Measurements from ENCODE around the gene TTC23. TPM values are rescaled to one million over a fixed set of nuclear protein-coding genes. Genes with fewer than 3 reads are reported as not detected.

The TTC23 gene
- total RNA-seq, 1 donor, result 21.7 TPM

DNA sequence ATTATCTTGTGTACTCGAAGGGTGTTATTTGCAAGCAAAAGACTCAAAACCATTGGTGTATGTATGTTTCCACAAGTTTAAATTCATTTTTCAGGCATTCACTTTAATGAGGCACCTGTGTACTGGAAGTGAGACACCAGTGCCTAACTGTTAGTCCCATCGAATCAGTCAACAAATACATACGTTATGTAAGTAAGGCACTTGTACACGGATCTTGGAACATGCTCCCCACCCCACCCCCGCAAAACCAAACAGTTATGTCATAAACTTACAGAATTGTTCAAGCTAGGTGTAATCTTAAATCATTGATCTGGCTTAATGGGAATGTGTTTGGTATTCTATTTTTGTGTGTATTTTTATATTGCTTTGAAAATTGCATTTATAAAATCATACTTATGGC, 19.1 kb upstream of the TTC23 start:
- Histone ChIP-seq H3K36me3 (ENCODE audit: insufficient read depth, low read length) (no peaks in the 10 kb centered on the region), H3K9me3 (ENCODE audit: low read depth, low read length) (no peaks in the 10 kb centered on the region), H3K4me3 (ENCODE audit: insufficient read depth, low read length) (no peak overlapping the region), H4K20me1 (ENCODE audit: insufficient read depth, low read length) (no peaks in the 10 kb centered on the region), H3K4me2 (ENCODE audit: insufficient read depth, low read length) (no peak overlapping the region), H3K27me3 (ENCODE audit: insufficient read depth, low read length) (no peaks in the 10 kb centered on the region), H3K27ac (ENCODE audit: low read depth, low read length) (no peak overlapping the region), H3K79me2 (ENCODE audit: insufficient read depth, low read length) (no peaks in the 10 kb centered on the region), H2AFZ (ENCODE audit: low read length) (no peak overlapping the region), H3K4me1 (ENCODE audit: insufficient read depth, low read length) (peaks cover 1% of the 10 kb centered on the region)
- TF ChIP-seq, protein P1, sequence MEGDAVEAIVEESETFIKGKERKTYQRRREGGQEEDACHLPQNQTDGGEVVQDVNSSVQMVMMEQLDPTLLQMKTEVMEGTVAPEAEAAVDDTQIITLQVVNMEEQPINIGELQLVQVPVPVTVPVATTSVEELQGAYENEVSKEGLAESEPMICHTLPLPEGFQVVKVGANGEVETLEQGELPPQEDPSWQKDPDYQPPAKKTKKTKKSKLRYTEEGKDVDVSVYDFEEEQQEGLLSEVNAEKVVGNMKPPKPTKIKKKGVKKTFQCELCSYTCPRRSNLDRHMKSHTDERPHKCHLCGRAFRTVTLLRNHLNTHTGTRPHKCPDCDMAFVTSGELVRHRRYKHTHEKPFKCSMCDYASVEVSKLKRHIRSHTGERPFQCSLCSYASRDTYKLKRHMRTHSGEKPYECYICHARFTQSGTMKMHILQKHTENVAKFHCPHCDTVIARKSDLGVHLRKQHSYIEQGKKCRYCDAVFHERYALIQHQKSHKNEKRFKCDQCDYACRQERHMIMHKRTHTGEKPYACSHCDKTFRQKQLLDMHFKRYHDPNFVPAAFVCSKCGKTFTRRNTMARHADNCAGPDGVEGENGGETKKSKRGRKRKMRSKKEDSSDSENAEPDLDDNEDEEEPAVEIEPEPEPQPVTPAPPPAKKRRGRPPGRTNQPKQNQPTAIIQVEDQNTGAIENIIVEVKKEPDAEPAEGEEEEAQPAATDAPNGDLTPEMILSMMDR (IDR thresholded peaks at IDR 0.05; ENCODE audit: extremely low read depth, low read depth, low read length), result no peak
- no peak for DNase-seq (ENCODE audit: insufficient read length, low spot score, missing footprints)

DNA sequence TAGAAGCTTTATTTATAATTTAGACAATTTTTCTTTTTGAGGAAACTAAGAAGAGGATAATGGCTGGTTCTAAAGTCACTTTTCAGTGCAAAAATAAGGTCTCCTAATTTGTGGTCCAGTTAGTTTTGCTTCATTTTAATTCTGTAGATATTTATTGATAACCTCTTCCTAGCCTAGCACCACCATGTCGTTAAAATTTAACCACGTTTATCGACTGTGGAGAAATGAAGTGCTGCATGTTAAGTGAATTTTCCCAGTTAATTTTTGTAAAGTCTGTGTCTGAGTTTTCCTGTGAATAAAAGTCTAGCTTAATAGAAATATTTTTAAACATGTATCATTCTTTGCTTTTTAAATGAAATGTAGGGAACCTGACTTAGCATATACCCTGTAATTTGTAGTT, 18.6 kb upstream of the TTC23 start:
- Histone ChIP-seq H3K79me2 (ENCODE audit: insufficient read depth, low read length) (no peaks in the 10 kb centered on the region), H3K9me3 (ENCODE audit: low read depth, low read length) (no peaks in the 10 kb centered on the region), H3K4me2 (ENCODE audit: insufficient read depth, low read length) (no peak overlapping the region), H4K20me1 (ENCODE audit: insufficient read depth, low read length) (no peaks in the 10 kb centered on the region), H3K36me3 (ENCODE audit: insufficient read depth, low read length) (no peaks in the 10 kb centered on the region), H2AFZ (ENCODE audit: low read length) (no peak overlapping the region), H3K4me3 (ENCODE audit: insufficient read depth, low read length) (no peak overlapping the region), H3K4me1 (ENCODE audit: insufficient read depth, low read length) (no peaks in the 10 kb centered on the region), H3K27me3 (ENCODE audit: insufficient read depth, low read length) (no peaks in the 10 kb centered on the region), H3K27ac (ENCODE audit: low read depth, low read length) (no peak overlapping the region)
- TF ChIP-seq, protein P1 (IDR thresholded peaks at IDR 0.05; ENCODE audit: extremely low read depth, low read depth, low read length), result no peak
- DNase-seq (ENCODE audit: insufficient read length, low spot score, missing footprints), result no peak

DNA sequence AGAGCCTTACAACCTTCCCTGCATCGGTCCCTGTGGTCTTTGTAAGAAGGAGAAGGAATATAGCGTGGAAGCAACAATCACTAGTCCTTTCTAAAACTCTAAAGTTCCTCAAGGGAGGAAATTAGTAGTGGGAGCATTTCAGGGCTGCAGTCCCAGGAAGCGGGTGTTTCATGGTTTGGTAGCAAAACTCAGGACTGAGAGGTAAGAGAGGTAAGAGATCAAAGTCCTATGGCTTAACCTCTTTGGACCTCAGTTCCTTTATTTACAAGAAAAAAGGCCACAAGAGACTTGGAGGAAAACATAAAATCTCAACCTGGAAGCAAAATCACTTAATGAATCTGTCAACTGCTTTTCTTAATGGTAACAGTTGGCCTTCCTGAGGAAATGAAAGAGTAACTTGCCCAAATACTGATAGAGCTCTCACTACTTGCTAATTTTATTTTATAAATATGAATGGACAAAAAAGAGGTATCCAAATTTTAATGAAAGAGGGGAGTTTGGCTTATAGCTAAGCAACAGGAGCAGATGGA, 16.2 kb upstream of the TTC23 start:
- Histone ChIP-seq H3K9me3 (ENCODE audit: low read depth, low read length) (no peaks in the 10 kb centered on the region), H4K20me1 (ENCODE audit: insufficient read depth, low read length) (no peaks in the 10 kb centered on the region), H3K4me3 (ENCODE audit: insufficient read depth, low read length) (no peak overlapping the region), H3K36me3 (ENCODE audit: insufficient read depth, low read length) (no peaks in the 10 kb centered on the region), H2AFZ (ENCODE audit: low read length) (no peak overlapping the region), H3K27me3 (ENCODE audit: insufficient read depth, low read length) (no peaks in the 10 kb centered on the region), H3K4me2 (ENCODE audit: insufficient read depth, low read length) (no peak overlapping the region), H3K79me2 (ENCODE audit: insufficient read depth, low read length) (no peaks in the 10 kb centered on the region), H3K27ac (ENCODE audit: low read depth, low read length) (no peak overlapping the region), H3K4me1 (ENCODE audit: insufficient read depth, low read length) (no peaks in the 10 kb centered on the region)
- TF ChIP-seq, protein P1 (IDR thresholded peaks at IDR 0.05; ENCODE audit: extremely low read depth, low read depth, low read length), result no peak
- no peak for DNase-seq (ENCODE audit: insufficient read length, low spot score, missing footprints)

DNA sequence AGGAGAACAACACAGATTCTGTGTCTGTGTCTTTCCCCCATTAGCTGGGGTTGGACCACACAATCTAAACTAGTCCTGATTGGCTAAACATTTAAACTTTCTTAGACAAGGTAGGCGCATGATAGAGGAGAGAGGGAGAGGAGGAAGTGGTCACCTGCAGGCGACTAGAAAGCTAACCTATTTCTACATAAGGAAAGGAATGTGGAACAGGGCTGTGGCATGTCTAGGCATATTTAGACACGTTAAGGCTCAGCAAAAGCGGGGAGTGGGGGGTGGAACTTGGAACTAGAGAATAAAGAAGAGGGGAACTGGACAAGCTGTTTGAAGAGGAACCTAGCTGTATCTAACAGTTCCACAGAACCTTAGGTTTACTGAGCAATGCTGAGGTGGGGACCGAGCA, 14.7 kb upstream of the TTC23 start:
- no peaks in the 10 kb centered on the region for H3K9me3 ChIP-seq (ENCODE audit: low read depth, low read length)
- H3K79me2 ChIP-seq (ENCODE audit: insufficient read depth, low read length), result no peaks in the 10 kb centered on the region
- no peaks in the 10 kb centered on the region for H3K36me3 ChIP-seq (ENCODE audit: insufficient read depth, low read length)
- no peak for DNase-seq (ENCODE audit: insufficient read length, low spot score, missing footprints)
- H2AFZ ChIP-seq (ENCODE audit: low read length), result no peak overlapping the region
- H3K4me1 ChIP-seq (ENCODE audit: insufficient read depth, low read length), result no peaks in the 10 kb centered on the region
- H3K27me3 ChIP-seq (ENCODE audit: insufficient read depth, low read length), result no peaks in the 10 kb centered on the region
- H3K27ac ChIP-seq (ENCODE audit: low read depth, low read length), result no peak overlapping the region
- H3K4me2 ChIP-seq (ENCODE audit: insufficient read depth, low read length), result no peak overlapping the region
- no peak overlapping the region for H3K4me3 ChIP-seq (ENCODE audit: insufficient read depth, low read length)
- TF ChIP-seq, protein P1 (IDR thresholded peaks at IDR 0.05; ENCODE audit: extremely low read depth, low read depth, low read length), result no peak
- no peaks in the 10 kb centered on the region for H4K20me1 ChIP-seq (ENCODE audit: insufficient read depth, low read length)

All from osteoblast (primary cell).